ENCODE data around the gene CADM3.

The CADM3 gene

DNA sequence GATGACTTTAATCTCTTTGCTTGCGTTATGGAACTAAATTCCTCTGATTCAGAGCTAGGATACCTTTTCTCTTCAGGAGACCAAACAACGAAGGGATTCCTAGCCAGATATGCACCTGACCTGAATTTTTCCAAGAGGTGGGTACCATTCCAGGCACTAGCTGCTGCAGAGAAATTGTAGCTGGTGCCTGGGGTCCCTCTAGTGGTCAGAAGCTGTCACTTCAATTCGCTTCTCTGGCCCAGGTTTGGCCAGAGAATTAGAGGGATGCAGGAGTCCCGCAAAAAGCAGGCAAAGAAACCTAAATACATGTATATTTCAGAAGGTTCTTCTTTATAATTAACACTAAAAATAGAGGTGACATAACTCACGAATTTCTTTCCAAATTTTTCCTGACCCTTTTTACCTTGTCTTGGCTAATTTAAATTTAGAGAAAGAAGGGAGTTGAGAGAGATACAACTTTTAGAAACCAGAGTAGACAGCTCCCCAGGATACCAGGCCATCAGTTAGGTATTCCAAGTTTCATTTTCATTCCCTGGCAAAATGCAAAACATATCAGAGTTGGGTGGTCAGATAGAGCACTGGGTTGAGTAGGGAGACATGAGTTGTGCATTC, 42.8 kb downstream of the CADM3 start:
- H3K27ac ChIP-seq (ENCODE audit: low read depth, low read length), result no peak overlapping the region
- peaks cover 0 to 10% (median 0%) of the 10 kb centered on the region in 5 donors for H3K4me1 ChIP-seq (ENCODE audit: control insufficient read depth in 5 of 5, insufficient read depth in 5 of 5, low read length in 5 of 5)
- no peaks in the 10 kb centered on the region for H3K9me3 ChIP-seq (ENCODE audit: control insufficient read depth in 5 of 5, low read length in 5 of 5)
- H3K27me3 ChIP-seq (ENCODE audit: control insufficient read depth in 5 of 5, insufficient read depth in 4 of 5, low read length in 5 of 5), result peaks cover 0 to 23% (median 9%) of the 10 kb centered on the region in 5 donors
- H3K9ac ChIP-seq (ENCODE audit: low read length in 5 of 5), result no peak overlapping the region
- no peak overlapping the region for H3K4me3 ChIP-seq (ENCODE audit: low read depth in 1 of 5, low read length in 5 of 5)
- no peaks in the 10 kb centered on the region for H3K36me3 ChIP-seq (ENCODE audit: control insufficient read depth in 5 of 5, insufficient read depth in 5 of 5, low read length in 5 of 5)

GRCh38 chr1:159218649-159219636, 47.5 kb downstream of the CADM3 start:
- Histone ChIP-seq H3K27me3 (ENCODE audit: control insufficient read depth in 5 of 5, insufficient read depth in 4 of 5, low read length in 5 of 5) (peaks cover 0 to 15% (median 4%) of the 10 kb centered on the region in 5 donors), H3K4me3 (ENCODE audit: low read depth in 1 of 5, low read length in 5 of 5) (no peak overlapping the region), H3K27ac (ENCODE audit: low read depth, low read length) (no peak overlapping the region), H3K36me3 (ENCODE audit: control insufficient read depth in 5 of 5, insufficient read depth in 5 of 5, low read length in 5 of 5) (no peaks in the 10 kb centered on the region), H3K9ac (ENCODE audit: low read length in 5 of 5) (no peak overlapping the region), H3K4me1 (ENCODE audit: control insufficient read depth in 5 of 5, insufficient read depth in 5 of 5, low read length in 5 of 5) (no peaks in the 10 kb centered on the region), H3K9me3 (ENCODE audit: control insufficient read depth in 5 of 5, low read length in 5 of 5) (no peaks in the 10 kb centered on the region)

DNA sequence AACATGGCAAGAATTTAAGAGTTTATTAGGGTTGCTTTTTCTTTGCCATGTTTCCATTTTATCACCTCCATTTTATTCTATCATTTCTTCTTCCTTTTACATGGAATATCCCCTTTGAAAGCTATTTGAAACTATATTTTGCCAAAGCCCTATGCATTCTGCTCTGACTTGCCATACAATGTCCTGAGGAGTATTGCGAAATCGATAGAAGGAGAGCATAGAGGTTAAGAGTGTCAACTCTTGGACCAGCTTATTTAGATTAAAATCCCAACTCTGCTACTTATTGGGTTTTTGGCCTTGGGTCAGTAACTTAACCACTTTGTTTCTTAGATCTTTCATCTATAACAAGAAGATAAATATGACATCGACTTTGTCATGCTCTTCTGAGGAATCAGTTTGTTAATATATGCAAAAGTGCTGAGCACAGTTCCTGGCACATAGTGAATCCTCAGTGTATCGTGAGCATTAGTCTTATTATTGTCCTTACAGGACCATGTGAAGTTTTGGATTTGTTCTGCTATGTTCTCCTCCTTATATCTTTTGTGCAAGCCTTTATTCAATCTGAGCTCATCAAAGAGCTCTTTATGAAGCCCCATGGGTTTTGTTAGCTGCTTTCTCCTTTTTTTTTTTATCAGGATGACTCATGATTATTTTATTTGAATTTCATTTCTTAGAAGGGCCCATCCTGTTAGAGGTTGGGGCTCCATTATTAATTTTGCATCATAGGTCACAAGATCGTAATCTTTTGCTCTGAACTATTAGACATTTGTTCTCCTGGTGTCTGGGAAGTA, 50.9 kb downstream of the CADM3 start:
- no peaks in the 10 kb centered on the region for H3K4me1 ChIP-seq (ENCODE audit: control insufficient read depth in 5 of 5, insufficient read depth in 5 of 5, low read length in 5 of 5)
- H3K4me3 ChIP-seq (ENCODE audit: low read depth in 1 of 5, low read length in 5 of 5), result no peak overlapping the region
- H3K27ac ChIP-seq (ENCODE audit: low read depth, low read length), result no peak overlapping the region
- no peak overlapping the region for H3K9ac ChIP-seq (ENCODE audit: low read length in 5 of 5)
- no peaks in the 10 kb centered on the region for H3K36me3 ChIP-seq (ENCODE audit: control insufficient read depth in 5 of 5, insufficient read depth in 5 of 5, low read length in 5 of 5)
- no peaks in the 10 kb centered on the region for H3K9me3 ChIP-seq (ENCODE audit: control insufficient read depth in 5 of 5, low read length in 5 of 5)
- H3K27me3 ChIP-seq (ENCODE audit: control insufficient read depth in 5 of 5, insufficient read depth in 4 of 5, low read length in 5 of 5), result peaks cover 0 to 16% (median 4%) of the 10 kb centered on the region in 5 donors

GRCh38 chr1:159223004-159223403, 51.6 kb downstream of the CADM3 start:
- no peak overlapping the region for H3K27ac ChIP-seq (ENCODE audit: low read depth, low read length)
- peaks cover 0 to 16% (median 4%) of the 10 kb centered on the region in 5 donors for H3K27me3 ChIP-seq (ENCODE audit: control insufficient read depth in 5 of 5, insufficient read depth in 4 of 5, low read length in 5 of 5)
- H3K36me3 ChIP-seq (ENCODE audit: control insufficient read depth in 5 of 5, insufficient read depth in 5 of 5, low read length in 5 of 5), result no peaks in the 10 kb centered on the region
- no peak overlapping the region for H3K4me3 ChIP-seq (ENCODE audit: low read depth in 1 of 5, low read length in 5 of 5)
- no peaks in the 10 kb centered on the region for H3K9me3 ChIP-seq (ENCODE audit: control insufficient read depth in 5 of 5, low read length in 5 of 5)
- no peak overlapping the region for H3K9ac ChIP-seq (ENCODE audit: low read length in 5 of 5)
- no peaks in the 10 kb centered on the region for H3K4me1 ChIP-seq (ENCODE audit: control insufficient read depth in 5 of 5, insufficient read depth in 5 of 5, low read length in 5 of 5)

GRCh38 chr1:159228554-159228953, 57.1 kb downstream of the CADM3 start:
- Histone ChIP-seq H3K9ac (ENCODE audit: low read length in 5 of 5) (no peak overlapping the region), H3K4me1 (ENCODE audit: control insufficient read depth in 5 of 5, insufficient read depth in 5 of 5, low read length in 5 of 5) (no peaks in the 10 kb centered on the region), H3K4me3 (ENCODE audit: low read depth in 1 of 5, low read length in 5 of 5) (no peak overlapping the region), H3K27me3 (ENCODE audit: control insufficient read depth in 5 of 5, insufficient read depth in 4 of 5, low read length in 5 of 5) (peaks cover 0 to 6% (median 0%) of the 10 kb centered on the region in 5 donors), H3K27ac (ENCODE audit: low read depth, low read length) (no peak overlapping the region), H3K9me3 (ENCODE audit: control insufficient read depth in 5 of 5, low read length in 5 of 5) (no peaks in the 10 kb centered on the region), H3K36me3 (ENCODE audit: control insufficient read depth in 5 of 5, insufficient read depth in 5 of 5, low read length in 5 of 5) (no peaks in the 10 kb centered on the region)

DNA sequence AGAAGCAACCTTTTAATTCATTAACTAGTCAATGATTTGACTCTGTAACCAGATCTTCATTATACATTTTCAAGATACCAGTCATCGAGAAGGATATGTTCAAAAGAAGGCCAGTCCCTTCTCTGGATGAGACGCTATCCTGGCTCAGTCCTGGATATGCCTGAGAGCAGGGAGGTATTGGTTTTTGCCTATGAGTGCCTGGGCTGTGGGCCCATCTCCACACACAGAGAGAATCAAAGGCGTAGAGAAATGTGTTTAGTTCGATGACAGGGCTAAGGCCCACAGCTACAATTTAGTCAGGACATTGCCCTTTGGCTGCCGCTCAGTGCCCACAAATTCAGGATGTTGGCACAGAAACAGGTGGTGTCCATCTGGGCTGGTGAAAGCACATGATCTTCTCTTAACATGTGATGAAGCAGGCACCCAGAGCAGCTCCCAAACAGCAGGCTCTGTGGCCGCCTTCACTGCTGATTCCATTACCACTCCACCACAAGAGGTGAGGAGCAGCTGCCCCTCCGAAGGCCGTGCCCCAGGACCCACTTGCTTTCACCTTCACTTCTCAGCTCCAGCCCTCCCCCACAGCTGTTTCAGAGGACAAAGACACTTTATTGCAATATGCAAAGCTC, 58.0 kb downstream of the CADM3 start:
- no peak overlapping the region for H3K27ac ChIP-seq (ENCODE audit: low read depth, low read length)

GRCh38 chr1:159229896-159230295, 58.5 kb downstream of the CADM3 start:
- Histone ChIP-seq H3K9ac (ENCODE audit: low read length in 5 of 5) (no peak overlapping the region), H3K9me3 (ENCODE audit: control insufficient read depth in 5 of 5, low read length in 5 of 5) (no peaks in the 10 kb centered on the region), H3K36me3 (ENCODE audit: control insufficient read depth in 5 of 5, insufficient read depth in 5 of 5, low read length in 5 of 5) (no peaks in the 10 kb centered on the region), H3K4me1 (ENCODE audit: control insufficient read depth in 5 of 5, insufficient read depth in 5 of 5, low read length in 5 of 5) (no peaks in the 10 kb centered on the region), H3K4me3 (ENCODE audit: low read depth in 1 of 5, low read length in 5 of 5) (no peak overlapping the region), H3K27me3 (ENCODE audit: control insufficient read depth in 5 of 5, insufficient read depth in 4 of 5, low read length in 5 of 5) (peaks cover 0 to 2% (median 0%) of the 10 kb centered on the region in 5 donors), H3K27ac (ENCODE audit: low read depth, low read length) (no peak overlapping the region)

More for the DNA sequence above, 58.0 kb downstream of the CADM3 start:
- Histone ChIP-seq H3K9me3 (ENCODE audit: control insufficient read depth in 5 of 5, low read length in 5 of 5) (no peaks in the 10 kb centered on the region), H3K4me1 (ENCODE audit: control insufficient read depth in 5 of 5, insufficient read depth in 5 of 5, low read length in 5 of 5) (no peaks in the 10 kb centered on the region), H3K36me3 (ENCODE audit: control insufficient read depth in 5 of 5, insufficient read depth in 5 of 5, low read length in 5 of 5) (no peaks in the 10 kb centered on the region), H3K27me3 (ENCODE audit: control insufficient read depth in 5 of 5, insufficient read depth in 4 of 5, low read length in 5 of 5) (peaks cover 0 to 4% (median 0%) of the 10 kb centered on the region in 5 donors), H3K9ac (ENCODE audit: low read length in 5 of 5) (no peak overlapping the region), H3K4me3 (ENCODE audit: low read depth in 1 of 5, low read length in 5 of 5) (no peak overlapping the region)

DNA sequence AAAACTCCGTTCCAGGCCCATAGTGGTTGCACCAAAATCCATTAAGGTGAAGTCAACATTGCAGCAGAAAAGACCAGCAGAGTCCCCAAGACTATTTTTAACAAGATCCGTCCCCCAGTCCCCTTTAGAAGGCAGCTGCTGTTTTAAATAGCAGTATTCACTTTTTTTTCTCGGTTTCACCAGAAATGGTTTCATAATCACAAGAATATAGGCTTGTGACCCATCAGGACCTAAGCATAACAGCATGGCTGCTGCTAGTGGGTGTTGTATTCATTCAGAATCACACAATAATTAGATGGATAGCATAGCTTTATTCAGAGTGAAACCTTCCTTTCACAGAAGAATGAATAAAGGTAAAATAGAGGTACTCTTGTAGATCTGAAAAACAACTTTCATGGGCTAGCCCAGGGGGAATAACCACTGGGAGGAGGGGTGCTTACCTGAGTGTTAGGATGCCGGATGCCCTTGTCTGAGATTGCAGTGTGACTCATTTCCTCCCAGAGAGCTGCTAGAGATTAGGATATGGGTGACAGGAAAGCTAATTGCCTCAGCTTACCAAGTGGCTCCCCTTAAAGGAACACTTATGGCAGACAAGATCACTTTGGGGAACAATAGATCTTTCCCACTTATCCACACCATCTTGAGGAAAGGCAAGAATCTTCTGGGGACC, 68.3 kb downstream of the CADM3 start:
- H3K36me3 ChIP-seq (ENCODE audit: control insufficient read depth in 5 of 5, insufficient read depth in 5 of 5, low read length in 5 of 5), result no peaks in the 10 kb centered on the region
- H3K4me1 ChIP-seq (ENCODE audit: control insufficient read depth in 5 of 5, insufficient read depth in 5 of 5, low read length in 5 of 5), result no peaks in the 10 kb centered on the region
- H3K27me3 ChIP-seq (ENCODE audit: control insufficient read depth in 5 of 5, insufficient read depth in 4 of 5, low read length in 5 of 5), result no peaks in the 10 kb centered on the region
- H3K9ac ChIP-seq (ENCODE audit: low read length in 5 of 5), result no peak overlapping the region
- no peak overlapping the region for H3K4me3 ChIP-seq (ENCODE audit: low read depth in 1 of 5, low read length in 5 of 5)
- H3K27ac ChIP-seq (ENCODE audit: low read depth, low read length), result no peak overlapping the region
- H3K9me3 ChIP-seq (ENCODE audit: control insufficient read depth in 5 of 5, low read length in 5 of 5), result peaks cover 0 to 4% (median 0%) of the 10 kb centered on the region in 5 donors

- Histone ChIP-seq H3K27me3 (ENCODE audit: control insufficient read depth in 5 of 5, insufficient read depth in 4 of 5, low read length in 5 of 5) (peaks cover 0 to 2% (median 0%) of the 10 kb centered on the region in 5 donors), H3K9me3 (ENCODE audit: control insufficient read depth in 5 of 5, low read length in 5 of 5) (peaks cover 0 to 19% (median 15%) of the 10 kb centered on the region in 5 donors), H3K9ac (ENCODE audit: low read length in 5 of 5) (no peak overlapping the region), H3K27ac (ENCODE audit: low read depth, low read length) (no peak overlapping the region), H3K4me1 (ENCODE audit: control insufficient read depth in 5 of 5, insufficient read depth in 5 of 5, low read length in 5 of 5) (no peaks in the 10 kb centered on the region), H3K36me3 (ENCODE audit: control insufficient read depth in 5 of 5, insufficient read depth in 5 of 5, low read length in 5 of 5) (no peaks in the 10 kb centered on the region), H3K4me3 (ENCODE audit: low read depth in 1 of 5, low read length in 5 of 5) (no peak overlapping the region)
Measured at GRCh38 chr1:159247266-159247665, 75.9 kb downstream of the CADM3 start.
